GM20000 (cell line): ENCODE measurements around the gene SYCN.
"Not testable (repeated sequence)": the region's sequence is repeated elsewhere in the genome, so short reads cannot be mapped to it uniquely, and the experiment has no call there.

ENCODE experiments used
- DNase-seq: peaks from one replicate; pipeline ENCODE4 v3.0.0; 2012; ENCODE audit warnings: low spot score
- TF ChIP-seq, protein P1 (sequence below): IDR thresholded peaks from 2 replicates; pipeline ENCODE4 v1.5.1; 2012; ENCODE audit warnings: mild to moderate bottlenecking, control low read depth; ENCODE audit errors: extremely low read depth, missing control alignments

The SYCN gene

DNA sequence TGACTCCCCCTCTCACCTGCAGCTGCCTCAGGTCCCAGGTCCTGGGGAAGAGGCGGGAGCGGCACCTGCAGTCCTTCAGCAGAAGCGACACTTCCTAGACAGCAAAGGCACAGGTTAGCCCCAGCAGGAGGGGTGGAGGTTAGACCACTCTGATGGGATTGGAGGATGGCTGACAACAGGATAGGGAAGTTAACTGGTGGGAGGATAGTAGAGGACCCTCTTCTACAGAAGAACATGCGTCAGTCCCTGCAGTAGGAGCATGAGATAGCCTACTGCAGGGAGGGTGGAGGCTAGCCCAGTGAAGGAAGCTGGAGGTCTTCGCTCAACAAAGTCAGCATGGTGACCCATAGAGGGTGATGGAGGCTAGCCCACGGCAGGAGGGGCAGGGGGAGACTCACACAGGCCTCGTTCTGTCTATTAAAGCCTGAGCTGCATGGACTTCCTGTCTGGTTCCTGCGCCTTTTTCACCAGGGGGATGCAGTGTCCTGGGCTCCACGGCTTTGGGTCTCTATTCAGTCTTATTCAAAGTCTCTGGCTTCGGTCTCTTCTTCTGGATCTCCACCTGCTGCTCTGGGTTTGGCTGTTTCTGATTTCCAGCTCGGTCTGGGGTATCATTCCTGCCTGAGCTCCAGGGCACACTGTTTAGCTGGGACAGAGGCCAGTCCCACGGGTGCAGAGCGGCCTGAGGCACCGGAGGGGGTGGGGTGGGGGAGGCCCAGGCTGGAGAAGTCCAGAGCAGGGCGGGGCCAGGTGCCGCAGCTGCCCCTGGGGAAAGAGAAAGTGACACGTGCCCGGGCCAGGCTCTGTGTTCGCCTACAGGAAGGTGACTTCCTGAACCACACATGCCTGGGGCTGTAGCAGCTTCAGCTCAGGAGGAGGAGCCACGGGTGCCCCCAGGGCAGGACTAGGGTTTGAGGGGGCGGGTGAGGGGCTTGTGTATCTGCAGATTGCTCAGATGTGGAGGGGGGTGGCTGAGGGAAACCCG, 33.4 kb upstream of the SYCN start:
- DNase-seq = peak; percentile 75

DNA sequence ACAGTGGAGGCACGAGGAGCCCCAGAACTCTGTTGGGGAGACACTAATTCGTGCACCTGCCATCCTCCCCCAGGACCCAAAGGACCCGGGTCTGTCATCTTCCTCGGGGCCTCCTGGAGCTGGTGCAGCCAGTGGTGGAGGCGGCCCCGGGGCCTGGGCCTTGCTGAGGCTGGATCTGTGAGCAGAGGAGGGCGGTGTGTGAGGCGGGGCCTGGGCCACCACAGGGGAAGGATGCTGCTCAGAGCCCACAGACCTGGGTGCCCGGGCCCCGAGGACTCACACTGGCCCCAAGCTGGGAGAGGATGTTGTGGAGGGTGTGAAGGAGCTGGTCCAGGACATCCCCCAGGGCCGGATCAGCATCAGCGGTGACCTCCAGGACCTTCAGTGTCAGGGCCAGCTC, 32.5 kb upstream of the SYCN start:
- no peak for DNase-seq
- TF ChIP-seq, protein P1, sequence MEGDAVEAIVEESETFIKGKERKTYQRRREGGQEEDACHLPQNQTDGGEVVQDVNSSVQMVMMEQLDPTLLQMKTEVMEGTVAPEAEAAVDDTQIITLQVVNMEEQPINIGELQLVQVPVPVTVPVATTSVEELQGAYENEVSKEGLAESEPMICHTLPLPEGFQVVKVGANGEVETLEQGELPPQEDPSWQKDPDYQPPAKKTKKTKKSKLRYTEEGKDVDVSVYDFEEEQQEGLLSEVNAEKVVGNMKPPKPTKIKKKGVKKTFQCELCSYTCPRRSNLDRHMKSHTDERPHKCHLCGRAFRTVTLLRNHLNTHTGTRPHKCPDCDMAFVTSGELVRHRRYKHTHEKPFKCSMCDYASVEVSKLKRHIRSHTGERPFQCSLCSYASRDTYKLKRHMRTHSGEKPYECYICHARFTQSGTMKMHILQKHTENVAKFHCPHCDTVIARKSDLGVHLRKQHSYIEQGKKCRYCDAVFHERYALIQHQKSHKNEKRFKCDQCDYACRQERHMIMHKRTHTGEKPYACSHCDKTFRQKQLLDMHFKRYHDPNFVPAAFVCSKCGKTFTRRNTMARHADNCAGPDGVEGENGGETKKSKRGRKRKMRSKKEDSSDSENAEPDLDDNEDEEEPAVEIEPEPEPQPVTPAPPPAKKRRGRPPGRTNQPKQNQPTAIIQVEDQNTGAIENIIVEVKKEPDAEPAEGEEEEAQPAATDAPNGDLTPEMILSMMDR = no peak

More for the DNA sequence above, 33.4 kb upstream of the SYCN start:
- TF ChIP-seq, protein P1 = no peak

DNA sequence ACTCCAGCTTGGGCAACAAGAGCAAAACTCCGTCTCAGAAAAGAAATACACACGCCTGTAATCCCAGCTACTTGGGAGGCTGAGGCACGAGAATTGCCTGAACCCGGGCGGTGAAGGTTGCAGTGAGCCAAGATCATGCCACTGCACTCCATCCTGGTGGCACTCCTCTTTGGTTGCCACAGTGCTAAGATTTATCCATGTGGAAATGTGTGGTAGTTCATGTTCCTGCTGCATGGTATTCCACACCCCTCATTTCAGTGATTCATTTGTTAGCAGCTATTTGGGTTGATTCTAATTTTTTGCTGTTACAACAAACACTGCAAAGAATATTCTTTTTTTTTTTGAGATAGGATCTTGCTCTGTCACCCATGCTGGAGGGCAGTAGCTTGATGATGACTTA, 28.6 kb upstream of the SYCN start:
- TF ChIP-seq, protein P1 = no peak
- no peak for DNase-seq

DNA sequence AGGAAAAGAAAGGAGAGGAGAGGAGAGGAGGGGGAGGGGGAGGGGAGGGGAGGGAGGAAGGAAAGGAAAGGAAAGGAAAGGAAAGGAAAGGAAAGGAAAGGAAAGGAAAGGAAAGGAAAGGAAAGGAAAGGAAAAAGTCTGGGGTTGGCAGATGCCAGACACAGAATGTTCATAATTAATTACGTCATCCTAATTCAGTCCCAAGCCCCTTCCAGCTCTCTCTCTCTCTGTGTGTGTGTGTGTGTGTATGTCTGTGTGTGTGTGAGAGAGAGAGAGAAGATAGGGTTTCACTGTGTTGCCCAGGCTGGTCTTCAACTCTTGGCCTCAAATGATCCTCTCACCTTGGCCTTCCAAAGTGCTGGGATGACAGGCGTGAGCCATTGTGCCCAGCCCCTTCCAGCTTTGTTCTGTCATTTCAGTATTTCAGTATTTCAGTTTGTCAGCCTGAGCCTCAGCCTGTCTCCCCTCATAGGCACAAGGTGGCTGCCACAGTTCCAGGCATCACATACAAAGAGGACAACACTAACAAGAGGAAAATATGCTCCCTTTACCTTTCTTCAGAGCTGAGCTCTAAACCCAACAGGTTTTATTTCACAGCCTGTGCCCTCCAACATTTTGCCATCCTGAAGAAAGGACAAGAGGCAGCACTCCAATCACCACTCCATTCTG, 26.2 kb upstream of the SYCN start:
- TF ChIP-seq, protein P1 = no peak
- DNase-seq = no peak

DNA sequence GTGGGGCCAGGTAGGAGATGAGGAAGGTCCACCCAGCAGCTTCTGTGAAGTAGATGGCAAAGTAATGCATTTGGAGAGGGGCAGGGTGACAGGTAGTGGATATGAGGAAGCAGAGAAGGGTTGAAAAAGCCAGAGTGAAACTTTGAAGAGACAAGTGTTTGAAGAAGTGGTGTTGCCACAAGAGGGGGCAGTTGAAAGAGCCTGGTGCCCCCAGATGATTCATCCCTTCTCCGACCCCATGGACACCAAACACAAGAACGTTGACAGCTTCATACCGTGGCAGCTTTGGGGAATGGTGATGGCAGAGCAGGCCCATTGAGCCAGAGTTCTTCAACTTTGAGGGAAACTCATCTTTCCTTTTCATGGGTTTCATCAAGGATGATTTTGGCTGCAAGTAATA, 20.8 kb upstream of the SYCN start:
- TF ChIP-seq, protein P1 = no peak
- no peak for DNase-seq

DNA sequence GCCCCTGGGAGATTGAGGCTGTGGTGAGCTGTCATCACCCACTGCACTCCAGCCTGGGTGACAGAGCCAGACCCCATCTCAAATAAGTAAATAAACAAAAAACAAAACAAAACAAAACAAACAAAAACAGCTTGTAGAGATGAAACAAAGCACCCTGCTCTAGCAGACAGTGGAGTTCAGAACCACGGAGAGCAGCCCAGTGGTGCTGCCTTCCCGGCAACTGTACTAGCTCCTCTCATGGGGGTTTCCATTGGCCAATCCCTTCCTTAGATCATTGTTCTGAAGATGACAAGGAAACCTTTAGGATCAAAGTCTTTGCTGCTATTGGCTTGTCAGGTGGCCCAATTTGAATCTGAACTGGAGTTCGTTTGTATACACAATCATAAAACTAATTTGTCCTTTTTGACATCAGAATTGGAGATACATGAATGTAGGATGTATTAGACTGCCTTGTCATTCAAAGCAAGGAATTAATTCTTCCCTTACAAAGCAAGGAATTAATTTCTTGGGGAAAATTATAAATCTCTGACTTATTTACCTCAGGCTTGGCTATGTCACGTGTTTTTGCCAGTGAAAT, 19.7 kb upstream of the SYCN start:
- TF ChIP-seq, protein P1 = no peak
- no peak for DNase-seq

DNA sequence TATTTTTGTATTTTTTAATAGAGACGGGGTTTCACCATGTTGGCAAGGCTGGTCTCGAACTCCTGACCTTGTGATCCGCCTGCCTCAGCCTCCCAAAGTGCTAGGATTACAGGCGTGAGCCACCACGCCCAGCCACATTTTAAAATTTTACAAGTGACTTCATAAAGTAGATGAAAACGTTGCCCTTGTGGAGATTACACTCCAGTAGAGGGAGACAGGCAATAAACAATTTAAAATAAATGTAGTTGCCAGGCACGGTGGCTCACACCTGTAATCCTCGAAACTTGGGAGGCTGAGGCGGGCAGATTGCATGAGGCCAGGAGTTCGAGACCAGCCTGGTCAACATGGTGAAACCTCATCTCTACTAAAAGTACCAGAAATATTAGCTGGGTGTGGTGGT, 15.0 kb upstream of the SYCN start:
- DNase-seq = not testable (repeated sequence)
